ENCODE measurements around the gene OOSP4A.

DNA sequence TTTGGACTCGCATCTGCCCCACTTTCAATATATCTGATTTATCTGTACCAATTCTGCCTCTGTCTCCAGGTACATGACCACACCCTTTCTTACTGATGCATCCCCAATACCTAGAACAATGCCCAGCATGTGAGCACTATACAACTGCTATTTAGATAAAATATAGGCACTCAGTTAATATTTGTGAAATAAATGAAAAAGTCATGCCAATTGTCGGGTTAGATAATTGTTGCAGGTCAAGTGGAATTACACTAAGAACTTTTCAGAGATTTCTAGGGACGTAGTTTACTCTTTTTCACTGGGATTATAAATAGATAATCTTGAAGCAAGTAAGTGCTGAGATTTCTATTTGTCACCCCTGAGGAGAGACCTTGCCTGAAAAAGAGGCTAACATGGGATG is 20.5 kb downstream of the OOSP4A start:
- TF ChIP-seq, protein P1, sequence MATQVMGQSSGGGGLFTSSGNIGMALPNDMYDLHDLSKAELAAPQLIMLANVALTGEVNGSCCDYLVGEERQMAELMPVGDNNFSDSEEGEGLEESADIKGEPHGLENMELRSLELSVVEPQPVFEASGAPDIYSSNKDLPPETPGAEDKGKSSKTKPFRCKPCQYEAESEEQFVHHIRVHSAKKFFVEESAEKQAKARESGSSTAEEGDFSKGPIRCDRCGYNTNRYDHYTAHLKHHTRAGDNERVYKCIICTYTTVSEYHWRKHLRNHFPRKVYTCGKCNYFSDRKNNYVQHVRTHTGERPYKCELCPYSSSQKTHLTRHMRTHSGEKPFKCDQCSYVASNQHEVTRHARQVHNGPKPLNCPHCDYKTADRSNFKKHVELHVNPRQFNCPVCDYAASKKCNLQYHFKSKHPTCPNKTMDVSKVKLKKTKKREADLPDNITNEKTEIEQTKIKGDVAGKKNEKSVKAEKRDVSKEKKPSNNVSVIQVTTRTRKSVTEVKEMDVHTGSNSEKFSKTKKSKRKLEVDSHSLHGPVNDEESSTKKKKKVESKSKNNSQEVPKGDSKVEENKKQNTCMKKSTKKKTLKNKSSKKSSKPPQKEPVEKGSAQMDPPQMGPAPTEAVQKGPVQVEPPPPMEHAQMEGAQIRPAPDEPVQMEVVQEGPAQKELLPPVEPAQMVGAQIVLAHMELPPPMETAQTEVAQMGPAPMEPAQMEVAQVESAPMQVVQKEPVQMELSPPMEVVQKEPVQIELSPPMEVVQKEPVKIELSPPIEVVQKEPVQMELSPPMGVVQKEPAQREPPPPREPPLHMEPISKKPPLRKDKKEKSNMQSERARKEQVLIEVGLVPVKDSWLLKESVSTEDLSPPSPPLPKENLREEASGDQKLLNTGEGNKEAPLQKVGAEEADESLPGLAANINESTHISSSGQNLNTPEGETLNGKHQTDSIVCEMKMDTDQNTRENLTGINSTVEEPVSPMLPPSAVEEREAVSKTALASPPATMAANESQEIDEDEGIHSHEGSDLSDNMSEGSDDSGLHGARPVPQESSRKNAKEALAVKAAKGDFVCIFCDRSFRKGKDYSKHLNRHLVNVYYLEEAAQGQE (IDR thresholded peaks at IDR 0.05; ENCODE audit: insufficient read depth in 1 of 2, low read depth in 2 of 2, low read length in 2 of 2), result no peak
- no peak for TF ChIP-seq TAF1 (IDR thresholded peaks at IDR 0.05; ENCODE audit: borderline replicate concordance, insufficient read depth, low read length)

Measured in PFSK-1 (cell line).